CD4-positive, alpha-beta T cell treated with Interleukin-12 subunit alpha and Interleukin-12 subunit beta, for 1 hour (primary cell): ENCODE measurements around the gene SLC8A3.
A peak's percentile ranks its signal among the peaks of the same experiment; 100 is the strongest.

Experiments used
- DNase-seq: peaks from one replicate; pipeline ENCODE4 v3.0.0-alpha.2; 2020

The SLC8A3 gene

DNA sequence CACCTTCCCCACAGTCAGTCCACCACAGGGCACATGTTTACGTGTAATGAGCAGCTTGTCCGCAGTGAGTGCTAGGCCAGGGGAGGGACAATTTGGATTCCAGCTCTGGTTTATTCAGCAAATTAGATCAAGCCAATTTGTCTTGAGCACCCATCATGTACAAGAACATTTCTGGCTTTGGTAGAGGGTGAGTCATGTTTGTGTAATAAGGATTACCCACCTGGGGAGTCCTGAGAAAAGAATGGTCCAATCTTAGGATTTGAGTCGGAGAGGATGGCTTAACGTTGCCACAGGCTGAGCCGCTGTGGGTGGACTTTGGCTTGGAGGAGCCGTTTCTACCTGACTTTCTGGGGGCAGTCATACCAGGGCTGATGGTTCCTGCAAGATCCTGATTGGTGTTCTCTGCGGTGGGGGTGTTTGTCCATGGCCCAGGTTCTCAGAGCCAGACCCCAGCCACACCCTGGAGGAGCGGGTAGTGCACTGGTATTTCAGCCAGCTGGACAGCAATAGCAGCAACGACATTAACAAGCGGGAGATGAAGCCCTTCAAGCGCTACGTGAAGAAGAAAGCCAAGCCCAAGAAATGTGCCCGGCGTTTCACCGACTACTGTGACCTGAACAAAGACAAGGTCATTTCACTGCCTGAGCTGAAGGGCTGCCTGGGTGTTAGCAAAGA is 165.8 kb downstream of the SLC8A3 start:
- no peak for DNase-seq

DNA sequence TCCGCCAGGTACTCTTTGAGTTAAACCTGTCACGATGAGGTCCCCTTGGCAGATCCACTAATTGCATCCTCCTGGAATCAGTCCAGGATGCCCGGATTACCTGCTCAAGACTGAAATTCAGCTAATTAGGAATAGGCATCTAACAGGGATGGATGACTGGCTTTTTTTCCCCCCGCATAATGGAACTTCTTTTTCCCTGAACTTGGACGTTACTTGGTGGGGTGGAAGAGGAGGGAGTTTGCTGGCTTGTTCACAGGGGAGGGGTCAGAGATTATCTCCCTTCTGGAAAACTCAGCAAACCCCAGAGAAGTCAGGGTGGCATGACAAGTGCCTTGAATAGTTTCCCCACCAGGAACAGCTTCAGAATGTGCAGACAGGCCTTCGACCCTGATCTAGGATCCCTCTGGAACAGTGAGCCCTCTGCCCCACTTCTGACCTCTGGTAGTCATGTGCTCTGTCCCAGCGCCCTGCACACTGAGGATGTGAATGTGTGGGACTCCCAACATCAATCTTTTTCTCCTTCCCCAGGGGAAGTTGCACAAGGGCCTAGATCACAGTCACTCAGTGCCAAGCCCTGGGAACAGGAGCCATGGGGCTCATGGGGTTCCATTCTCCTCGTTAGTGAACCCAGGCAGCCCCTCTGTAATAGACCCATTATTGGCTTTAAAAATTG is 167.1 kb downstream of the SLC8A3 start:
- no peak for DNase-seq

DNA sequence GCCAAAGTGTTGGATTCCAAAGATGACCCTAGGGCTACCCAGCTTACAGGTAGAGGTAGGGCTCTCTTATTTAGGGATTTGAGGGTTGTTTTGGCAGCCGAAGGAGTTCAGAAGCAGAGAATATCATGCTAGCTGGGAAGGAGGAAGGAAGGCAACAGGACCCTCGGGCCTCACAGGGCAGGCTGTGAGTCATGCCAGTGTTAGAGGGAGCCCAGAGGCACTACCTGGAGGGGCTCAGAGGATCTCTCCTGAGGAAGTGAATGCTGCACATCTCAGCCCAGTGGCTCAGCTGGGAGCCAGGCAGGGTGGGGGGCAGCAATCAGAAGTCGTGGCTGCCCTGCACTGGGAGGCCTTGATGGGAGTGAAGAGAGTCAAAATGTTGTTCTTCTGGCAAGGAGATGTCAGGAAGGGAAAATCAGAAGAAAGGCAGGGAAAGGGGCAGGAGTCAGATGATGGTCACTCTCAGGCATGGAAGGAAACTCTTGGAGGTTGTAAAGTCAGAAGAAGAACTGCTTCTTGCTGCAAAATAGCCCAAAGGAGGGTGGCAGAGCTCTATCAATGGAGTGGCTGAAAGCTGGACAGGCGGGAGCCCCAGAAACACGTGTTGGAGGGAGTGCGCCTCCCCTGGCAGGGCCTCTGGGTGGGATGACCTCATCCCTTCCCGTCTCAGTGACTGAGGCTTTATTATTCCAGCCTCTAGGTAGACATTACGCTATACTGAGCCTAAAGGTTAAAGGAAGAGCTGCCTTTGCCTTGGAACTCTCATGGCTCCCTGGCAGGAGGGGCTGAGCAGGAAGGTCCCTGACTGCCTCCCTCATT is 168.2 kb downstream of the SLC8A3 start:
- no peak for DNase-seq

DNA sequence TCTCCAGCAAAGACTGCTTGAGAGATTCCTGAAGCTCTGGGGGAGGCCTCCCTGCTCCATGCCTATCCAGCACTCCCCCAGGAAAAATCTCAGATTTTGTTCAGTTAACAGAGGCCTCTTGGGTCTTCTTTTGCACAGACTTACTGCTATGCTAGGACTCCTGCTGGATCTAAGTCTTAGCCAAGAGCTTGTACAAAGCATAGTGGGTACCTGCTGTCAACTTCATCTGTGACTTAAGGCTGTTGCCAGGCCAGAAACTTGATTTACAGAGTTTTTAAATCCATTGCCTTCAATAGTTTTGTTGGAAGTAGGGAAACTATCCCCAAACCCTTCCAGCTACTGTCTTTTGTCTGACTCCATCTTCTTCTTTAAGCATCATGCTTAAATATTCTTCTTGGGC is 169.1 kb downstream of the SLC8A3 start:
- no peak for DNase-seq

GRCh38 chr14:70018713-70019211 is 170.0 kb downstream of the SLC8A3 start:
- DNase-seq, result peak; percentile 5

GRCh38 chr14:70018230-70018629 is 170.5 kb downstream of the SLC8A3 start:
- no peak for DNase-seq

- DNase-seq, result no peak
These were observed 174.2 kb downstream of the SLC8A3 start for GRCh38 chr14:70014406-70015095.

DNA sequence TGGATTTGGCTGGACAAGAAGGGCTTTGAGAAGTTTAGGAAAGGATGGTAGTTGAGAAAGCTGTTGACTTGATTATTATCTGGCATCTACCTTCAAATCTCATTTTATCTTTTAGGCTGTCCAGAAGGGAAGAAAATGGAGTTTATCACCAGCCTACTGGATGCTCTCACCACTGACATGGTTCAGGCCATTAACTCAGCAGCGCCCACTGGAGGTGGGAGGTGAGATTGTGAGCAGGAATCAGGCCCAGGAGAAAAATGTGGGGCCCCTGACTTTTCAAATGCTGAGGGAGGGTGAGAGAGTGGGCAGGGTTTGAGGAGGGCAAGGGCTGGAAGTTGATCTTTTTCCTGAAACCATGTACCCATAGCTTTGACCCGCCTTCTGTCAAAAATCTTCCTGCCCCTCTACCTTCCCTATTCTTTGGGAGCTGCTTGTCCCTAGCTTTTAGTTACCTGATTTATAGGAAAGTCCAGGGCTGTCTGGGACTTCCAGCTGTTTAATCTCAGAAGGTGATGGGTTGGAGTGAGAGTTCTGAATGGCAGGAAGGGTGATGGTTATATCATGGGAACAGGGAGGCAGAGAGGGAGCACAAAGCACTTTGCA is 175.4 kb downstream of the SLC8A3 start:
- no peak for DNase-seq

DNA sequence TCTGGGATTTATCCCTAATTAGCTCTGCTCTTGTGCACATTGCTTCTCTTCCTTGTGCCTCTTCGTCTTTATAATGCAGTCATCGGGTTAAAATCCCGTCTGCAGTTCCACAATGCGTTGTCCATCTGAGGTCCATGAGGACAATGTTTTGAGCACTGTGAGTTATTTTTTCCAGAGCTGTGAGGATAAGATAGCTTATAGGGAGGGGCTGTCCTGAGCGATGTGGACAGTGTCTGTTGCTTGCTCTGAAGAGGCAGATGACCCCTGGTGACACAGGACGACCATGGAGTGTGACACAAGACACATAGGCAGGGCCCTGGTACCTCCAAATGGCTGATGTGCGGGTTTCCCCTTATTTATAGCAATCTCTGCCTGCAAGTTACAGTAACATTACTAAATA is 177.0 kb downstream of the SLC8A3 start:
- DNase-seq, result no peak

GRCh38 chr14:70011098-70011497 is 177.7 kb downstream of the SLC8A3 start:
- DNase-seq, result no peak

- no peak for DNase-seq
These were observed 178.8 kb downstream of the SLC8A3 start for GRCh38 chr14:70009961-70010360.

GRCh38 chr14:70008284-70009262 is 180.2 kb downstream of the SLC8A3 start:
- DNase-seq, result no peak

DNA sequence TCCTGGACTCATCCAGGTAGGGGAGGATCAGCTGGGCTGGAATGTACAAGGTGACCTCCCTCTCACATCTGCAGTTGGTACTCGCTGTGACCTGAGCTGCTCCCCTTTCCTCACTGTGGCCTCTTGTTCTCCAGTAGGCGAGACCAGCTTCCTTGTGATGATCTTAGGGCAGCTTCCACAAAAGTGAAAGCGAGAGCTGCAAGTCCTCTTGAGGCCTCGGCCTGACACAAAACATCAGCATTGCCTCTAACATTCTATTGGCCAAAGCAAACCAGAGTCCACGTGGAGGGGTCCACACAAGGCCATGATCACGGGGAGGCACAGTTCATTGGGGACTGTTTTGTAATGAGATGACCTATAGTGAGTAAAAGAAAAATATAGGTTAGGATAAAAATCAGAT is 182.1 kb downstream of the SLC8A3 start:
- no peak for DNase-seq

DNA sequence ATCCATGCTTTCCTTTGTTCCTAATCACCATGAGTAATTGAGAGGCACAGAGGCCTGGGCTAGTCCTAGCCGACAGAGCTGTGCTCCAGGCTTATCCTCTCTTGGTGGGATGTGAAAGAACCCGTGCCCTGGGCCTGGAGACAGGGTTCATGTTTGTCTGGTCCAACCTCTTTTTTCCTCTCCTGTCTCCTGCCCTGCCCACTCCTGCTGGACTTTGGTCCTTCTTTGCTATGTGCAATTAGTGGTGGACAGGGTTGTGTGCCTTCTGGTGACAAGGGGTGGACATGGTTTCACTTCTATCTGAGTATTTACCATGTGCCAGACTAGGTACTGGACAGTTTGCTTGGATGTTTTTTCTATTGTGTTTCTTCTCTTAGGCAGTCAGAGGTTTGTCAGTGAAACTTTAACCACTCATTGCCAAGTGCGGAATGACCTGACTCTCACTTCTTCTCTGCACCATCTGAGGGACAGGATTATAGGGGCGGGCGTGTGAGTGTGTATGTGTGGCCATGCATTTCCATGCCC is 183.4 kb downstream of the SLC8A3 start:
- DNase-seq, result no peak

DNA sequence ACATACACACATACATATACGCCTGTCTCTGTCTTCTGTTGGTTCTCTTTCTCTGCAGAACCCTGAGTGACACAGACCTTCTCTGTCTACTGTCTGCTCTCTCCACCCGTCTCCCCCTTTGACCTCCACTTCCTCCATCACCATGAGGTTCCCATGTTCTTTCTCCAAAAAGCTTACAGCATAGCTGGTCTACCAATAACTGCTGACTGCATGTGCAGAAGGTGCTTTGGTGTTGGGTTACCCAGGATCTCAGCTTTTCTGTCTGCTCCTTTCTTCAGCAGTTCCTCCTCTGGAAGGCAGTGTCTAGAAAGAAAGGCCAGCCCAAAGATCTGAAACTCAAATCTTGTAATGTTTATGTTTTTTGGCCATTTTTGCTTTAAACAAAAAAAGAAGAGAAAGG is 184.0 kb downstream of the SLC8A3 start:
- DNase-seq, result no peak

GRCh38 chr14:70002589-70003346 is 186.0 kb downstream of the SLC8A3 start:
- DNase-seq, result no peak

DNA sequence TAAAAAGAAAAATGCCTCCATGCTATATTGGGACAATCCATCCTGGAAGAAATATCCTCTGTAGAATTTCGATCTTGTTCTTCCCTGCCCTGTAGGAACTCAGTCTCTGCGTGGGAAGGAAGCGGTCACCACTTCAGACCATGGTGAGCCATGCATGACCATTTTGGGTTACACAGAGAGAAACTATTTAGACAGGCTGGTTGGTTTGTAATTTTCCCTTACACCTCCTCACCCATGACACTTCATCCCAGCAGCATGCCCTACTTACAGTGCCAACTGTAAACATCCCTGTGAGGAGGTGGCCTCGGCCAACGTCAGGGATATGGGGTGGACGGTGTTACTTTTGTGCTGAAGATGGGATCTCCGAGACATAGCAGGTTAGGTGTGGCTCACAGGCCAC is 188.2 kb downstream of the SLC8A3 start:
- no peak for DNase-seq

DNA sequence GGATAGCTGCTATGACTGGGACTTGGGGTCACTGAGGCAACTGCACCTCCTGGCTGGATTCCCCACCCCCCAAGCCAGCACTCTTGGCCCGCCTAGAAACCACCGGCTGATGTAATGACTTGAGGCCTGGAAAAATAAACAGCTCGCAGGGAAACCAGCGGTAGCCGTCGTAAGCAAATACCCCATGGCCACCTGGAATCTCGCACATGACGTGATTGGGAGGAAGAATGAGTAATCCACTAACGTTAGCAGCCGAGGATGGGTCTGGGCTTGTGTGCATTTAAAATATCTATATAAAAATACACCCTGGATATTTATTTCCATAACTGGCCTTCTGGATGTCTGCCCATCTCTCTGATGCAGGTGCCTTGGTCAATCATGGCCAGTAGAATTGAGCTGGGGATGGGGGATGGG is 189.5 kb downstream of the SLC8A3 start:
- DNase-seq, result no peak

DNA sequence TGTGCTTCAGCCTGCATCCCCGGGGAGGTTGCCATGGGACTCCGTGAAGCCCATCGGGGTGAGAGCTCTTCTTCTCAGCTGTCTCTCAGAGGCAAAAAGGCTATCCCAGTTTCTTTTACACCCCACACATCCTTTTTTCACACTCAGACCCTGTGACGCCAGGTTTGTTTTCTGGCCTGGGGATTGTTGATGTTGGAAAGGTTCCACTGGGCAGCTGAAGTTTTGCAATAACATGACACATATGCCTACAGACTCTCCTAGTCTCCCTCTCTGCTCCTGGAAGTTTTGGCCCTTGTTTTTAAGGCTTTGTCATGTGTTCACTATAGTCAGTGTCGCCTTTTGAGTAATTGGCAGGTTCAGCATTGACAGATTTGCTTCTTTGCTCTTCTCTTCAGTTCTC is 190.9 kb downstream of the SLC8A3 start:
- no peak for DNase-seq

DNA sequence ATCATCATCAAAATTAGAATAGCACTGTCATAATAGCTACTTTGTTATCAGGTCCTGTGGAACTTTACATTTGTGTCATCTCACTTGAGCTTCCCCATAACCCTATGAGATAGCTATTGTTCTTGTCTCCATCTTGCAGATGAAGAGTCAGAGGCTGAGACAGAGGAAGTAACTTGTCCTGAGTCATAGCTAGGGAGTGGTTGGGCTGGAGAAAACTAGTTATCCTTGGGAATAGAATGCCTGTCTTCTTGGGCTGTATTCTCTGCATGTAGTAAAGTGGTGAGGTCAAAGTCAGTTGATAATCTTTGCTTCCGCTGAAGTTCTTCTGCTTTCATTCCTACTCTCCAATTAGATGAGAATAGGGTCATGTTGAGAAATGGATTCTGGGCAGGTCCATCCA is 192.5 kb downstream of the SLC8A3 start:
- no peak for DNase-seq
